GM12801 (cell line): ENCODE data around the gene MGAT4B.

Source experiments
- CTCF ChIP-seq: IDR thresholded peaks from one replicate; pipeline ENCODE4 v1.5.1; 2011; ENCODE audit warnings: control low read depth; ENCODE audit not compliant: insufficient read length; ENCODE audit errors: extremely low read depth

The MGAT4B gene

DNA sequence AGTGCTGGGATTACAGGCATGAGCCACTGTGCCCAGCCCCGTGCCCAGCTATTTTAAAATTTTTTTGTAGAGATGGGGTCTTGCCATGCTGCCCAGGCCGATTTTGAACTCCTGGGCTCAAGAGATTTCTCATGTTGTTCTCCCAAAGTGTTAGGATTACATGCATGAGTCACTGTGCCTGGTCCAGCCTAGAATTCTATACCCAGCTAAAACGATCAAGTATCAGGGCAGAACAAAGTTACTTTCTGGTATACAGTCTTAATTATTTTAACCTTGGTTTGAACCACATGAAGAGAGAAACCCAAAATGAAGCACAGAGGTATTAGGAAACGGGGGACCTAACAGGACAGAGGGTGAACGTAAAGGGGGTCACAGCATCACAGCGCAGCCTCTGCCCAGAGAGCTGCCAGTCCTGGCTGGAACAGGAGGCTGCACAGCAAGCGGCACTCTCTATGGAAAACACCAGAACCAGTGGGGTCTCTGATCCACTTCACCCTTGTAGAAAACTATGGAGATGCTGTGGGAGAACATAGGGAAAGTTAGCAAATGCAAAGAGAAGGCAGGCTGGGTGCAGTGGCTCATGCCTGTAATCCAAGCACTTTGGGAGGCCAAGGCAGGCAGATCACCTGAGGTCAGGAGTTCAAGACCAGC is 24.3 kb upstream of the MGAT4B start:
- no peak for TF ChIP-seq CTCF

DNA sequence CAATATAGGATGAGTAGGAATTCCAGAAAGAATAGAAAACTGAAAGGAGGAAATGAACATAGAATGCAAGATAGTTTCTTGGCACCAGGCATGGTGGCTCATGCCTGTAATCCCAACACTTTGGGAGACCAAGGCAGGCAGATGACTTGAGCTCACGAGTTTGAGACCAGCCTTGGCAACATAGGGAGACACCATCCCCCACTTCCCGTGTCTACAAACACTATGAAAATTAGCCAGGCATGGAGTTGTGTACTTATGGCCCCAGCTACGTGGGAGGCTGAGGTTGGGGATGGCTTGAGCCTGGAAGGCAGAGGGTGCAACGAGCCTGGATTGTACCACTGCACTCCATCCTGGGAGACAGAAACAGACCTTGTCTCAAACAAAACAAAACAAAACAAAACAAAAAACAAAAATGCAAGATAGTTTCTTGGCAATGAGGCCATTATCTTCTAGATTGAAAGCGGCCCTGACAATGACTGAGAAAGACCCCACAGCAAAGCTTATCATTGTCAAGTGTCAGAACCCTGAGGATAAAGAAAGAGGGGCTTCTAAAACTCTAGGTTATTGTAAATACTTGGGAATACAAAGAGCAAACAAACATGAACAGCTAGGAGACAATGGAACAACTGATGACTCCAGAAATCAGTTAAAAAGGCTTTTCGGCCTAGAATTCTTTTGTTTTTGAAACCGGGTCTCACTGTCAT is 23.2 kb upstream of the MGAT4B start:
- no peak for TF ChIP-seq CTCF

GRCh38 chr5:179828756-179829421 is 22.2 kb upstream of the MGAT4B start:
- no peak for TF ChIP-seq CTCF

DNA sequence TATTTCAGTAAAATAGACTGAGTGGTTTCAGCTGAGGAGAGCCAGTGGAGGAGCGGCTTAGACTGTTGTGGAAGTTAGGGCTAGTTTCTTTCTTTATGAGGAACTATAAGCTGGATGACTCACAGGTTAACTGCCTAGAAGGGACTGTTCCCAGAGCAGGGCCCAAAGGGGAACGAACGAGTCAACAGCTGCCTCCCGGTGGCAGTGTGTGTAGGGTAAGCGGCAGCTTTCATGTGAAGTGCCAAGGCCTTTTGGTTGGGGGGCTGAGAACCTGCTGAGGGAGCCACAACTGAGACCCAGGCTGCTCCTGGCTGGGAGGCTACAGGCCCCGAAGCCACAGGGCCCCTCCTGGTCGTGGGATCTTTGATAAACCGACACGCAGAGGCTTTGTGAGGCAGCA is 21.0 kb upstream of the MGAT4B start:
- TF ChIP-seq CTCF: no peak

- no peak for TF ChIP-seq CTCF
Observed at GRCh38 chr5:179825655-179826182, 19.1 kb upstream of the MGAT4B start.

- TF ChIP-seq CTCF: no peak
Observed at GRCh38 chr5:179824745-179825112, 18.1 kb upstream of the MGAT4B start.

GRCh38 chr5:179823937-179824744 is 17.5 kb upstream of the MGAT4B start:
- TF ChIP-seq CTCF: no peak
